ENCODE measurements around the gene RIPPLY2.

DNA sequence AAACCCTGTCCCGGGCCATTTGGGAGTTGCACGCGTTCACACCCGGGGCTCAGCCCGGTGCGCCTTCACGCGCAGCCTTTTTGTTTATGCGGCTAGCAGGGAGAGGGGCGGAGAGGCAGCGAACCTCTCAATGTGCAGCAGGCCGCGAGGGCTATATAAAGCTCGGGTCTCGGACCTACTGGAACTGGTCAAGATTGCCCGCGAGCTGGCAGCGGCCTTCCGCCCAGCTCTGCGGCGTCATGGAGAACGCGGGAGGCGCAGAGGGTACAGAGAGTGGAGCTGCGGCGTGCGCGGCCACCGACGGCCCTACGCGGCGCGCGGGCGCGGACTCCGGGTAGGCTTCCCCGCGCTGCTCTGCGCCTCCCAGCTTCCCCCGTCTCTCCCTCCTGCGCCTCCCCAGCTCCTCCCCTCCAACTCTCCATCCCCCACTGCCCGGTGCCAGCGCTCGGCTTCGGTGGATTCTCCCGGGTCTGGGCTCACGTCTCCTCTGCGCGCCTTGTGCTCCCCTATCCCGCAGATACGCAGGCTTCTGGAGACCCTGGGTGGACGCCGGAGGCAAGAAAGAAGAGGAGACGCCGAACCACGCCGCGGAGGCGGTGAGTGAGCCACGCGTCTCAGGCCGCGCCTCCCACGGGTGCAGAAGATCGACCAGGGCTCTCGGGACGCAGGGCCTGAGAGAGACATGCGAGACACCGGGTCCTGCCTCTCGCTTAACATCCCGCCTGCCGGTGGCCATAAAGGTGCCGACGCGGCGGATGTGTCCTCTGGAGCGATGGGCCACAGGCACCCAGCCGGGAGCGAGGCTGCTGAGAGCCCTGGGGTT, at the start of gene RIPPLY2:
- TF ChIP-seq CTCF (IDR thresholded peaks at IDR 0.05) (no peak), POLR2A (IDR thresholded peaks at IDR 0.05) (no peak)
